Activated CD4-positive, alpha-beta T cell treated with anti-CD3 and anti-CD28 coated beads, Interleukin-2, amount 50 U/mL, for 4 hours (primary cell): ENCODE measurements around the gene EIF3L.

ENCODE experiments used
- DNase-seq, 2 experiments: peaks; one replicate each; pipeline ENCODE4 v3.0.0-alpha.2; 2020

Gene EIF3L

DNA sequence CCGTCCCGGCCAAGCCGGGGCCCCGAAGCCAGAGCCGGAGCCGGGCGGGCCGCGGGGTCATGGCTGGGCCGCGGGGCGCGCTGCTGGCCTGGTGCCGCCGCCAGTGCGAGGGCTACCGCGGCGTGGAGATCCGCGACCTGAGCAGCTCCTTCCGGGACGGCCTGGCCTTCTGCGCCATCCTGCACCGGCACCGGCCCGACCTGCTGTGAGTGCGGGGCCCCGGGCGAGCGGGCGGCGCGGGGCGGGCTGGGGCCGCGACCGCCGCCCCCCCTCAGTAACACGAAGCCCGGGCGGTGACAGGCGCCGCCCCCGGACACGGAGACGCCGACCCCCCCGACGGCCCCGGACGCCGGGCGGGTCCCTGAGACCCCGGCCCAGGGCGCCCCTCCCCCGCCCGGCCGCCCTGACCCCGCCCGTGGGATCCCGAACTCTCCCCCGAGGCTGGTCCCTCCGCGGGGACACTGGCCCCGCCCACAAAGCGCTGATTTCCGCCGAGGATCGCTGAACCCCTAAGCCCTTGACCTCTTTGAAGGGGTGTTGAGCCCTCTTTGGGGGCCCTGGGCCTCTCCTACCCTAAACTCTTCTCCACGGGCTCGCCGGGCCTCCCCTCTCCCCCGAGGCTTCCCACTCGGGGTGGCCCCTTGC, 57.3 kb downstream of the EIF3L start:
- no peak for DNase-seq

DNA sequence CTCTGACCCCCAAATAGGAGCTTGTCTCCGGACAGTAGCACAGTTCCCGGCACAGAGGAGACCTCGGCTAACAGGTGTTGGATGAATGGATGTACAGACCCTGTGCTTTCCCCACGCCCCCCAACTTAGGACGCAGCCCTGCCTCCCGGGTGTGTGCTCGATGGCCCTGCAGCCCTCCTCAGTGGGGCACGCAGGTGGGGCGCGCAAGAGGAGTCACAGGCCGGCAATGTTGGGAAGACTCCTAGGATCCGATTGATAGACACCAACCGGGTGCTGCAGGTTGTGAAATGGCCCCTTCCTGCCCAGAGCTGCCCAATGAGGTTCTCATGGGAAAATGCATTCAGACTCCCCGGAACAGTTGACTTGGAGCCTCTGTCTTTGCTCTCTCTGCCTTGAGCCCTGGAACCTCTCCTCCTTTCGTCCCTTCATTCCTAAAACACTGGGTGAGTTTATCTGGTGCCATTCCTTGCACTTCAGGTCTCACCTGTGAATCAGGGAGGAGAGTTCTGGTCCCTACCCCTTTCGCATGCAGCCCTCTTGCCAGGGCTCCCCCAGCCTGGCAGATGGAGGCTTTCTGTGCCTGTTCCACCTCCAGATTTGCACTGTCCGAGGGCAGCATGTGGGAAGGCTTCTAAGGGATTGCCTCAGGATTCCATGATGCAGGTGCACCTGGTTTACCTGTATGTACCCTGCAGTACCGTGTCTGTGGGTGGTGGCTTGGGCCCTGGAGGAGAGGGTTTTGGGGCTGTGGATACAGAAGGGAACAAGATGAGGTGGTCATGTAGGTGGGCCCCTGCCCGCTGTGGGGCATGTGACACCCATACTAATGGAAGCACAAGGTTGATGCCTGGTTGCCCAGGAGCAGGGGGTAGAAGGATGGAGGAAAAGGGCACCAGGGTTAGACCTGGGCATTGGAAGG, 58.1 kb downstream of the EIF3L start:
- DNase-seq, result no peak

DNA sequence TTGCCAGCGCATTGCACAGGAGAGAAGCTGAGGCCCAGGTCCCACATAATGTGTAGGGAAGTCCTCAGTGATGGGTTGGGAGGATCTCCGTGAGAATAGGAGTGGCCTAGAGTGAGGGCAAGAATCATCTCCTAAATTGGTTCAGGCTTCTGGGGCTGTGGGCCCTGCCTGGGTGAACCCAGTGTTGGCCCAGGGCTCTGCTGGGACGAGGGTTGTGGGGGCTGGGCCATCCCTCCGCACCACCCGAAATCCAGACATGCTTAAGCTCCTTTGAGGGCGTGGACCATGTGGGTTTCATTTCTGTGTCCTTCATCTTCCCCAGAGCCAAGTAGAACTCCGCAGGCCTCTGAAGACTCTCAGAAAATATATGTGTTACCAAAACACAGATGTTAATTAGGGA, 60.5 kb downstream of the EIF3L start:
- DNase-seq, result no peak

DNA sequence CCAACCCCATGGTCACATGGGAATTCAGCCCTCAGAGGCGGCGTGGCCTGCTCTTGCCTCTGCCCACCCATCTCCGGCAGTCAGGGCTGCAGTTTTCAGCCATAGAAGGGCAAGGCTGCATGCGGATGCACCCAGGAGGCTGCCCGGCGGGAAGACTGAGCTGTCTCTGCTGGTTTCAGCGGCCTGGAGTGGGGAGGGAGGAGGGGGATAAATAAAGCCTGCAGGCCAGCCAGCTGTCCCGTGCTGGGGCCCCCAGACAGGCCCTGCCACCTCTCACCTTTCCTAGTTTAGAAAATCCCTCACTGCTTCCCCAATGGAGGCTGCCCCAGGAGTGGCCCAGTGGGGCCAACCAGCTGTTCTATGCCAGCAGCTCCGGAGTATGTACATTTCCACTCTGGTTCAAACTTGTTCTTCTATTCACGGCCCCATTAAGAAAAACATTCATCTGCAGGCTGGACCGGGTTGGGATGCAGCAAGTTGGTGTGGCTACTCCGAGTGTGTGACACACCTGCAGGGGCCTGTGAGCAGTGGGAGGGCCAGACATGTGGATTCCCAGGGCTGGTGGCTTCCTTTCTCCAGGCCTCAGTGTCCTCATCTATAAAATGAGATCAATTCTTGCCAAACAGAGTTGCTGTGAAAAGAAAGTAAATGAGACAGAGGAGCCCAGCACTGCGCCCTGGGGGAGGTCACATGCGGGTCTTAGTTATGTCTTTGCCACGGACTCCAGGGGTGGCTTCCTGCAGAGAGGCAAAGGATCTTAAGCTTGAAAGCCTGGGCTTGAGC, 61.9 kb downstream of the EIF3L start:
- no peak for DNase-seq

DNA sequence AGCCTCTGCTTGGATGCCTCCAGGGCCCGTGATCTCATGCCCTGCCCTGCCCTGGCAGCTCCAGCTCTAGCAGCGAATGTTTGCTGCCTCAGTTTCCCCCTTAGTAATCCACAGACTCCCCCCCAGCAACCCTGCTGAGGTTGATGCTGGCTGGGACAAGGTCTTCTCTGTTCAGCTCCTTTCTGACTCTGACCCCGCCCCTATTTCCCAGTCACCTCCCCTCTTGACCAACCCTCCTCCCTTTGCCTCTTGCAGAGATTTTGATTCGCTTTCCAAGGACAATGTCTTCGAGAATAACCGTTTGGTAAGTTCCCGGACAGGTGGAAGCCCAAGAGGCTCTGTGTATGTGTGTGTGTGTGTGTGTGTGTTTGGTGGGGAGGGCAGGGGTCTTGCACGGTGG, 62.5 kb downstream of the EIF3L start:
- no peak for DNase-seq

DNA sequence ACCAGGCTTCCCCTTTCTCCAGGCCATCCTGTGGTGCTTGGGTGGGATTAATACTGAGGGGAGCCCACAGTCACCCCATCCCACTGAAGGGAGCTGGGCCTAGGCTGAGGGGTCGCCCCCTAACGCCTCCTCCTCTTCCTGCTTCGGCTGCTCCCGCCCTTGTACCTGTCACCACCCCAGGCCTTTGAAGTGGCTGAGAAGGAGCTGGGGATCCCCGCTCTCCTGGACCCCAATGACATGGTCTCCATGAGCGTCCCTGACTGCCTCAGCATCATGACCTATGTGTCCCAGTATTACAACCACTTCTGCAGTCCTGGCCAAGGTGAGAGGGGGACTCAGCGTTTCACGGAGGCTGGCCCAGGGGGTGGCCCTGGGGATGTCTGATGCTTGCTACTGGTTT, 63.0 kb downstream of the EIF3L start:
- no peak for DNase-seq

DNA sequence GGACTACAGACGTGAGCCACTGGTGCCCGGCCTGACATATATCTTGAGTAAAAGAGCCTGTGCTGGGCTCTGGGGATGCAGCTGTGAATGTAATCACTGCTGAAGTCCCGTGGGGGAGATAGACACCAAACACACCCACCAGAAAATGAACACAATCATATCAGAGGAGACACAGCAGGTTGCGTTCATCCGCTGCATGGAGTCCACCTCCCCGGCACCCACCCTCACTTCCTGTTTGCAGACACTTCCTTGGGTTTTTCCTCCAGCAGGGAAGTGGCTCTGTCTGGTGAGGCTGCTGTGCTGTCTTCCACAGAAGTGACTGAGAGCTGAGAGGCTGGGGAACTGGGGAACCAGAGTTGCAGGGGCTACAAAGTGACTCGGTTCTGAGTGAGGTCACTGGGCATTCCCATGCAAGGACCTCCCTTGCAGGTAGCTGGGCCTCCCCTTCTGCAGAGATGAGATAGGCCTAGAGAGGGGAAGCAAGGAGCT, 64.1 kb downstream of the EIF3L start:
- DNase-seq, result no peak

DNA sequence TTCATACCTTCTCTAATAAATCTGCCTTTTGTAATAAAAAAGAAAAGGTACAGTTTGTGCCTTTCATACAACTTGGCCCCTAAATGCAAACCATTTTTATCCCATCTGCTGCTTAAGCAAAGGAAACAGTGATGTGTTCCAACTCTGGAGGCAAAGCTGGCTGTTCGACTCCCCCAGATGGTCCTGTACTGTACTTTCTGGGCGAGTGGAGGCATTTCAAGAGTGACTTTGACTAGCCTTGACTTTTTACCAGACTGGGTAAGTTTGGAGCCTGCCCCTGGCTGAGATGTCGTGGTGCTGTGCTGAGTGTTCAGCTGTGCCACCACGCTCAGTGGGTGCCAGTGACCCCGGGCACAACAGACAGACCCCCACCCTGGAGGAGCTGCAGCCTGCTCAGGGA, 67.1 kb downstream of the EIF3L start:
- DNase-seq, result no peak

DNA sequence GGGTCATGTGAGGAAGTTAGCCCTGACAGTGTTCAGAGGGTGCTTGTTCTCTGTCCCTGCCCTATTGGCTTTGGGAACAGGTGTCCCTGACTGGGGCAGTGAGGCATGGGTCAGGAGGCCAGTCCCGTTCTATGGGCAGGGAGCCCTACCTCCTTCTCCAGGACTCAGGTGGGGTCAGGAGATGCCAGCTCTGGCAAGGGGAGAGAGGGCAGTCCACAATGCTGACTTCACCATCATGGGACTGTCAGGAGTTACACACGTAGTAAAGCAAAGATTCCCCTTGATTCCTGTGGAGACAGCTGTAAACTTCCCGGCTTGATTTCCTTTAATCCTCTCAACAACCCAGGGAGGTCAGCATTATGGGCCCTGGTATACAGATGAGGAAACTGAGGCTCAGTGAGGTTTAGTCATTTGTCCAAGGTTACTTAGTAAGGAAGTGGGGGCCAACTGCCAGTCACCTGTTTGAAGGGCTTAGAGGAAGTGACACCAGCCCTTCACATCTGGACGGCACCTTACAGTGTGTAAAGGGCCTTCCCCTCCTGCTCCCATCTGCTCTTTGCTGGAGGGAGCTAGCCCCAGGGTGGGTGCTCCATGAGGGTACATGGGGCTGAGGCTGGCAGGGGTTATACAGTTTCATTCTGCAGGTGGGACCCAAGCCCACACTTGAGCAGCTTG, 68.8 kb downstream of the EIF3L start:
- no peak for DNase-seq

DNA sequence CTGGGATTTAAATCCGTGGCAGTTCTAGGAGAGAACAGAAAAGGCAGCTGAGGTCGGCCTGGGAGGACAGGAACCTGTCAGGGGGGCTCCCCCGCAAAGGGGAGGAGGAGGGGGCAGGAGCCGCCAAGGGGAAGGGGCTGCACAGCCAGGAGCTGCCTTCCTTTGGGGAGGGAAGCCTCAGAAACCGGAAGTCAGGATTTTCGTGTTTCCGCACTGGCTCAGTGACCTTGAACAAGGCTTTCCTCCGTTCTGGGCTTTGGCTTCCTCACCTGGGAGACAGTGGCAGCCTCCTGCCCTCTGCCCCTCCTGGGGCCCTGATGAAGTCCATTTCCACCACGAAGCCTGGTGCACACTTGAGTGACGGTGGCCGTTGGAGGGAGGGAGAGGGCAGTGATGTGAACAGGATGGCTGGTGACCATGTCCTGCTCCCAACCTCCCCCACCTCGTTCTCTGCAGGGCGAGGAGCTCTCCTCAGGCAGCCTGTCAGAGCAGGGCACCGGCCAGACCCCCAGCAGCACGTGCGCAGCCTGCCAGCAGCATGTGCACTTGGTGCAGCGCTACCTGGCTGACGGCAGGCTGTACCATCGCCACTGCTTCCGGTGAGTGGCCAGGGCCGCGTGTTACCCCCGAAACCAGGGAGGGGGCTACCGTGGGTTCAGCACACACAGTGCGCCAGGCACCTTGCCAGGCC, 69.5 kb downstream of the EIF3L start:
- DNase-seq, result no peak

DNA sequence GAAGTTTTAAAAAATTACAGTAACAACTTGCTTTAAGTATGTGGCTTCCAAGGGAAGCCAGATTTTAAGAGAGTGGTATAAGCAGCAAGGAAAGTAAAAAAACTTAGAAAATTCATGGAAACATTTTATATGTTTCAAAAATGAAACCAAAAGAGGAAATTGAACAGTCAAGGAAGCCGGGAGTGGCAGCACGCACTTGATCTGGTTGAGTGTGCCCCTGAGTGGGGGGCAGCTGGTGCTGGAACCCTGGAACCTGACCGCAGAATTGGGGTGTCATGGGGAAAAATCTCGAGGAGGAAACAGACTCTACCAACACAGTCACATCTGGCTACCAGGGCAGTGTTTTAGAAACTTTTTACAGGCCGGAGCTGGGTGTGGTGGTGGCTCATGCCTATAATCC, 70.9 kb downstream of the EIF3L start:
- no peak for DNase-seq

DNA sequence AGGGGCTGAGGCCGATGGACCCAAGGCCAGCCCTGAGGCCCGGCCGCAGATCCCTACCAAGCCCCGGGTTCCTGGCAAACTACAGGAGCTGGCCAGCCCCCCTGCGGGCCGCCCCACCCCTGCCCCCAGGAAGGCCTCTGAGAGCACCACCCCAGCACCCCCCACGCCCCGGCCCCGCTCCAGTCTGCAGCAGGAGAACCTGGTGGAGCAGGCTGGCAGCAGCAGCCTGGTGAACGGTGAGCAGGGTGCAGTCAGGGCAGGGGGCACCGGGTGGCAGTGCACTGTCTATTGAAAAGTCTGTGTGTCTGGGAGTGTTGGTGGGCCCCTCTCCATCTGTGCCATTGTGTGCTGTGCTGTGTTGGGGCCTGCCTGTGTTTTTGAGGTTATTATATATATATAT, 73.0 kb downstream of the EIF3L start:
- DNase-seq, result no peak

DNA sequence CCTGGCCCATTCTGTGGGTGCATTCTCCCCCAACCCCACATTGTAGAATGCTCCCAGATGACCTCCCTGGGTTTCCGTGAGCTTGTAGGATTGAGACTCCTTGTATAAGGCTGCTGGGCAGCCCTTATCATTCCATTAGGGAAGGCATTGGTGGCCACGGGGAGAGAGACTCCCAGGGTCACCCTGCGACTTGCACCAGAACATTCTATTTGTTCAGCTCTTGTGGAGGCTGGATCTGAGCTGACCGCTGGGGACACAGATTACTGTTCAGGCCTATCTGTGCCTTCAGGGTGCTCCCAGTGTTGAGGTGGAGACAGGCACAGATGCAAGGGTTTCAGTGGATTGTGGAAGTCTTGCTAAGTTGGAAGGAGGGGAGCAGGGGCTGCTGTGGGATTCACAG, 74.7 kb downstream of the EIF3L start:
- DNase-seq, result no peak

DNA sequence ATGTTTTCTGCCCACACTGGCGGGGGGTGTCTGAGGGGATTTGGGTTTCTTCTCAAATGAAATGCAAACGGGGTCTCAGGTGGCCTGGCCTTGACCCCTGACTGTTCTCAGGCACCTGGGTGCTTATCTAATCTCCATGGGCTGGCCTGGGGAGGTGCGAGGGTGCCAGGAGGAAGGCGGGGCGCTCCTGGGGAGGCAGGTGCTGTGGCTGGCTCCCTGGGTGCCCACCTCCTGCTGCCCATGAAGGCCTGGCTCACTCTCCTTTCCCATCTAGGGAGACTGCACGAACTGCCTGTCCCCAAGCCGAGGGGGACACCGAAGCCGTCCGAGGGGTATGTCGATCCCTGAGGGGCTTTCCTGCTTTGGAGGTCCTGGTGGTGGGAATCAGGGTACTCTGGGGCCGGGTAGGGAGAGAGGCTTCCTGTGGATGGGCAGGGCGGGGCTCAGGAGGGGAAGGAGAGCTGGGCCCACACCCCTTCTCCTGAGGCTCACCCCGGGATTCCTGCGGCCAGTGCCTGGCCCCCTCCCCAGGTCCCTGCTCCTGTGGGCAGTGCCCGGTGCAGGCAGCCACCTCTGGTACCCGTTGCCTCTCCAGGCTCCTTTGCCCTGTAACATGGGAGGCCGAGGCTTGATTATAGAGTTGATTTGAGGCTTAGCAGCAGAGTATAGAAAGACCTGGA, 75.3 kb downstream of the EIF3L start:
- no peak for DNase-seq

DNA sequence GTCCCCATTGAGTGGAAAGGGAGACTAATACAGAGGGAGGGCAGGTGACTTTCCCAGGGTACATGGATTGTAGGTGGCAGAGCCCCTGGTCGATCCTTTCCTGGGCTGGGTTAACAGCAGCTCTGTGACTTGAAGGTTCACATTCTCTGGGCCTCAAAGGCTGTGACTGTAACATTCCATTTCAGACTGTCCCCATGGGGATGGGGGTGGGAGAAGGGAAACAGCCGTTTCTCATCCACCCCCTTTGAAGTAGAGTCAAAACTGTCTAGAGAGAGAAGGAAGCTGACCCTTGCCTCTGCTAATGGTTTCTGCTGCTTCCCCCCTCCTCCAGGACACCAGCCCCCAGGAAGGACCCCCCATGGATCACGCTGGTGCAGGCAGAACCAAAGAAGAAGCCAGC, 76.1 kb downstream of the EIF3L start:
- no peak for DNase-seq

DNA sequence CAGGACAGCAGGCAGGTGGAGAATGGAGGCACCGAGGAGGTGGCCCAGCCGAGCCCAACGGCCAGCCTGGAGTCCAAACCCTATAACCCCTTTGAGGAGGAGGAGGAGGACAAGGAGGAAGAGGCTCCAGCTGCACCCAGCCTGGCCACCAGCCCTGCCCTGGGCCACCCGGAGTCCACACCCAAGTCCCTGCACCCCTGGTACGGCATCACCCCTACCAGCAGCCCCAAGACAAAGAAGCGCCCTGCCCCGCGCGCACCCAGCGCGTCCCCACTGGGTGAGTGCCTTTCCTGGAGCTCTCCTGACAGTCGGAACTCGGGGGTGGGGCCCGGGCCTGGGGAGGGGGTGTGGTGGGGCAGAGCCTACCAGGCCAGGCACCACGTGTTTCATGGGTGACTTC, 76.5 kb downstream of the EIF3L start:
- DNase-seq, result no peak

DNA sequence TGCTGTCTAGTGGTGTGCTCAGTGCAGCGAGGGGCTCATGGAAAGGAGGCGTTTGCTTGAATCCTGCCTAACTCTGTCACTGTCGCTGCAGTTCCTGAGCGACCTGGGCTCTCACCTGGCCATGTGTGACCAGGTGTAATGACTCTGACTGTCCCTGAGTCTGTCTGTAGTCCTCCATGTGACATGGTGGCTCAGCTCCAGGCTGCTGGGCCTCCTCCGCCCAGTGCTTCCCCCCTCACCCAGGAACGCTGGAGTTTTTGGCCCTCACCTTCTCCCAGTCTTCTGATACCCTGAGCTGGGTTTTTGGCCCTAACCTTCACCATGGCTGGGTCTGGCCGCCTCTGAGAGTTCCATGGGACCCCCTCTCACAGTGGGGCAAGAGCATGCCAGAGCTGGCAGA, 77.1 kb downstream of the EIF3L start:
- DNase-seq, result no peak

DNA sequence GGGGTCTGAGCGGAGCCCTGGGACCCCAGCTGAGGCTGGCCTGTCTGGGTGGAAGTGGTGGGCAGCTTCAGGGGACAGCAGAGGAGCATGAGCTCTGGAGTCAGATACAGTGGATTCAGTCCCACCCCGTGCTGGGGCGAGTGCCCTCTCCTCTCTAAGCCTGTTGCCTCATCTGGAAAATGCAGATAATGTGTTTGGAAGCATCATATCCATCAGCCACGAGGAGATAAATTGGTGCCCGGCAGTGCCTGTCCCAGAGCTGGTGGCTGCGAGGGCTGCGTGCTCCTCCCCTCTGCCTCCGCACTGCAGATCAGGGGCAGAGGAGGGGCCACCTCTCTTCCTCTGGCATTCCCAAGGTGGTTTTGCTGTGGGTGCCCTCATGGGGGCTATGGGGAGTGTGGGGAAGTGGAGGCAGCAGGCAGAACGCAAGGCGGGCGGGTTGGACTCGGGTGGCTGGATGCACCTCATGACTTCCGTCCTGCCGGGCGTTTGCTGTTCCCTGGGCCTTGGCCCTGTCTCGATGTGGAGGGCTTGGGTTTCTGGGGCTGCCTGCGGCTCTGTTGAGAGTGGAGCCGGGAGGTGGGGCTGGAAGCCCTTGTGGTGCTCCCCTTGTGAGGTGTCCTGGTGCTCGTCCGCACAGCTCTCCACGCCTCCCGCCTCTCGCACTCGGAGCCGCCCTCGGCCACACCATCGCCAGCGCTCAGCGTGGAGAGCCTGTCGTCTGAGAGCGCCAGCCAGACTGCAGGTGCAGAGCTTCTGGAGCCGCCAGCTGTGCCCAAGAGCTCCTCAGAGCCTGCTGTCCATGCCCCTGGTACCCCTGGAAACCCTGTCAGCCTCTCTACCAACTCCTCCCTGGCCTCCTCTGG, 77.8 kb downstream of the EIF3L start:
- DNase-seq, result no peak

DNA sequence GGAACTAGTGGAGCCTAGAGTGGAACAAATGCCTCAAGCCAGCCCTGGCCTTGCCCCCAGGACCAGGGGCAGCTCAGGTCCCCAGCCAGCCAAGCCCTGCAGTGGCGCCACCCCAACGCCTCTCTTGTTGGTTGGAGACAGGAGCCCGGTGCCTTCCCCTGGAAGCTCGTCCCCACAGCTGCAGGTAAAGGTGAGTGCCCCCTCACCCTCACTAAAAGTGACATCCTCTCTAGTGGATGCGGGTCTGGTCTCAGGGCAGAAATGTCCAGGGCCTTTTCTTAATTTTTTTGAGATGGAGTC, 78.4 kb downstream of the EIF3L start:
- no peak for DNase-seq

DNA sequence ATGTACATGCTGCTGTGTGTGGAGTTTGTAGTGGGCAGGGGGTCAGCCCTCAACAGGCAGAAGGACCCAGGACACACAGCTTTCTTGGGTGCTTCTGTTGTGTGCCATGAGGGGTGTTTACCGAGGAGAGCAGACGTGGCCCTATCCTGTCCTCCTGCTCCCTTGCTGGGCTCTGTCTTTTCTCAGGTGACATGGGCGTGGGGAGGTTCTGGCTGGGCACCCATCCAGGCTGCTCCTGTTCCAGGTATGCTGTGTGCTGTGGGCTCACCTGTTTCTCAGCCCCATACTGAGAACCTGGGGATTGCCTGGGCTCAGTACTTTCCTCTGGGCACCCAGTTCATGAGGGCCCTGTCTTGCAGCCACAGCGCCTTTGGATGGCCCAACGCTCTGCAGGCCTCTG, 80.2 kb downstream of the EIF3L start:
- no peak for DNase-seq
